Karpas-422 (cell line): Measurements from ENCODE around the gene OPA3. TPM values are rescaled to one million over a fixed set of nuclear protein-coding genes. Genes with fewer than 3 reads are reported as not detected.
"Not testable (repeated sequence)": the region's sequence is repeated elsewhere in the genome, so short reads cannot be mapped to it uniquely, and the experiment has no call there.

ENCODE experiments used
- DNase-seq: peaks from one replicate; pipeline ENCODE4 v3.0.0-alpha.2; 2015
- H2AFZ ChIP-seq: fragments of 200-600 bp; sonication (generic); 2 replicates; pipeline ENCODE4 v1.6.1; 2014; ENCODE audit warnings: antibody characterized with exemption, low read length, mixed read lengths
- H3K27ac ChIP-seq: fragments of 200-600 bp; sonication (generic); 2 replicates; pipeline ENCODE4 v1.5.1; 2014; ENCODE audit warnings: mild to moderate bottlenecking, low read length, moderate library complexity
- H3K27me3 ChIP-seq: fragments of 200-600 bp; sonication (generic); 2 replicates; pipeline ENCODE4 v1.6.1; 2014; ENCODE audit warnings: low read length, mixed read lengths
- H3K36me3 ChIP-seq: fragments of 200-600 bp; sonication (generic); 2 replicates; pipeline ENCODE4 v1.6.1; 2014; ENCODE audit warnings: low read length, mixed read lengths; ENCODE audit not compliant: insufficient read depth
- H3K4me1 ChIP-seq: fragments of 200-600 bp; sonication (generic); 2 replicates; pipeline ENCODE4 v1.6.1; 2014; ENCODE audit warnings: mild to moderate bottlenecking, low read length, mixed read lengths
- H3K4me2 ChIP-seq: fragments of 200-600 bp; sonication (generic); 2 replicates; pipeline ENCODE4 v1.6.1; 2014; ENCODE audit warnings: low read length, low read depth, mild to moderate bottlenecking; ENCODE audit not compliant: poor library complexity, severe bottlenecking
- H3K4me3 ChIP-seq: fragments of 200-600 bp; sonication (generic); 2 replicates; pipeline ENCODE4 v1.5.1; 2014; ENCODE audit warnings: mild to moderate bottlenecking, antibody characterized with exemption, low read length, mixed read lengths
- H3K79me2 ChIP-seq: fragments of 200-600 bp; sonication (generic); 2 replicates; pipeline ENCODE4 v1.6.1; 2014; ENCODE audit warnings: mild to moderate bottlenecking, low read length, mixed read lengths
- H3K9ac ChIP-seq: fragments of 200-600 bp; sonication (generic); 2 replicates; pipeline ENCODE4 v1.6.0; 2014; ENCODE audit warnings: low read length
- H3K9me2 ChIP-seq: fragments of 200-600 bp; sonication (generic), shearing (Covaris generic); replicated peaks from 2 replicates; pipeline ENCODE4 v1.6.0; 2014; ENCODE audit warnings: mild to moderate bottlenecking, low read length, moderate library complexity; ENCODE audit not compliant: insufficient read depth
- H3K9me3 ChIP-seq: fragments of 300-700, 200-600 bp; sonication (generic); 2 replicates; pipeline ENCODE4 v1.6.1; 2014; ENCODE audit warnings: low read length, mixed read lengths
- H4K20me1 ChIP-seq: fragments of 200-600 bp; sonication (generic); 2 replicates; pipeline ENCODE4 v1.6.1; 2014; ENCODE audit warnings: mild to moderate bottlenecking, antibody characterized with exemption, low read length, low read depth; ENCODE audit not compliant: insufficient read depth
- total RNA-seq: library from RNA; depleted of rRNA; stranded (reverse); fragments of >200 nt; shearing (Covaris generic); gene quantifications from 2 replicates; pipeline ENCODE4 v1.2.3, GENCODE V29; 2014; ENCODE audit warnings: low replicate concordance

OPA3 gene
- total RNA-seq, 1 experiment from 2014 or later = 4.7 TPM

DNA sequence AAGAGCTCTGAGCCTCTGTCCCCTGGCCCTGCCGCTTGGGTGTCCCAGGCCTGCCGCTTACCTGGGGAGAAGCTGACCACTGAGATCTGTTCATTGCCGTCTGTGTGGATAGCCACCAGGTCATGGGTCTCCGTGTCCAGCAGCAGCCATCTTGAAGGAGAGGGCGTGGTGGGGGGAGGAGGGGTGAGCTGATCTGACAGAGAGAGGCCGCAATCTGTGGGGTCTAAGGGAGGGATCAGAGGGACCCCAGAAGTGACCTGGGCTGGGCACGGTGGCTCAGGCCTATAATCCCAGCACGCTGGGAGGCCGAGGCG, 32.1 kb upstream of the OPA3 start:
- H3K4me3 ChIP-seq = no peak overlapping the region
- no peaks in the 10 kb centered on the region for H4K20me1 ChIP-seq
- no peaks in the 10 kb centered on the region for H3K9me3 ChIP-seq
- no peak for DNase-seq
- no peaks in the 10 kb centered on the region; the same call in 1 of the 2 replicates for H3K4me1 ChIP-seq
- no peaks in the 10 kb centered on the region for H3K79me2 ChIP-seq
- no peak overlapping the region for H2AFZ ChIP-seq
- no peak overlapping the region for H3K9ac ChIP-seq
- no peak overlapping the region for H3K27ac ChIP-seq
- peaks cover 30% of the 10 kb centered on the region for H3K36me3 ChIP-seq
- H3K4me2 ChIP-seq = no peak overlapping the region
- H3K9me2 ChIP-seq = no peaks in the 10 kb centered on the region
- H3K27me3 ChIP-seq = no peaks in the 10 kb centered on the region

DNA sequence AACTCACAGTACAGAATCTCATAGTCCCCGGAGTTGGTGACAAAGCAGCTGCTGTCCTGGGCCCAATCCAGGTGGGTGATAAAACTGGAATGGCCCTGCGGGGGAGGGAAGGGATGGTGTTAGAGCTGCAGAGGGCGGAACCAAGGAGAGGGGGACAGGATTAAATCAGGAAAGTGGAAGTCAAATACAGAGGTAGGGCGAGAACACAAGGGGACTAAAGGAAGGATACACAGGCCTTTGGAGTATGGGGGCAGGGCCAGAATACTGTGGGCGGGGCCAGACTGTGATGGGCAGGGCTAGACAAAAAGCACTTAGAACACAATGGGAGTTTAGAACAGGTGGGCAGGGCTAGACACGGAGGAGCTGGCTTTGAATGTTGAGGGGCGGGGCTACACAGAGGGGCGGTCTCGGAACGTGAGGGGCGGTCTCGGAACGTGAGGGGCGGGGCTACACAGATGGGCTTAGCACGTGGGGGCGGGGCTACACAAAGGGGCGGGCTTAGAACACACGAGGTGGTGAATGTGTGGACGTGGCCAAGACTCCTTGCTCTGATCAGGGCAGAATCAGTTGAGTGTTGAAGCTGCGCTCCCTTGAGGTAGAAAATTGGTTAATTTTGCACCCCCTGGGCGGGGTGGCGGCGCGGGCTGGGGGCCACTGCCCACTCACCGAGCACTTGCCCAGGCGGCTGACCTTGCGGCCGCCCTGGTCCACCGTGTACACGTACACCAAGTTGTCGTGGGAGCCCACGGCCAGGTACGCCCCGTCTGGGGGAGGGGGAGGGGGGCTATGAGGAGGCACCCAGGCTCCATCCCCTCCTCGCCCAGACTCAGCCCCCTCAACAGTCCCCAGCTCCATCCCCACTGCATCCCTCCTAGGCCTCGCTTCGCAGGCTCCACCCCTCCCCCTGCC, 31.4 kb upstream of the OPA3 start:
- H3K27ac ChIP-seq = no peak overlapping the region
- H3K9me3 ChIP-seq = no peaks in the 10 kb centered on the region
- no peaks in the 10 kb centered on the region for H3K27me3 ChIP-seq
- peak; percentile 98 for DNase-seq
- H3K9ac ChIP-seq = no peak overlapping the region
- no peaks in the 10 kb centered on the region for H3K9me2 ChIP-seq
- peaks cover 30% of the 10 kb centered on the region for H3K36me3 ChIP-seq
- H3K79me2 ChIP-seq = no peaks in the 10 kb centered on the region
- H3K4me1 ChIP-seq = no peaks in the 10 kb centered on the region; the same call in 1 of the 2 replicates
- no peak overlapping the region for H2AFZ ChIP-seq
- H4K20me1 ChIP-seq = no peaks in the 10 kb centered on the region
- H3K4me3 ChIP-seq = no peak overlapping the region
- H3K4me2 ChIP-seq = no peak overlapping the region

DNA sequence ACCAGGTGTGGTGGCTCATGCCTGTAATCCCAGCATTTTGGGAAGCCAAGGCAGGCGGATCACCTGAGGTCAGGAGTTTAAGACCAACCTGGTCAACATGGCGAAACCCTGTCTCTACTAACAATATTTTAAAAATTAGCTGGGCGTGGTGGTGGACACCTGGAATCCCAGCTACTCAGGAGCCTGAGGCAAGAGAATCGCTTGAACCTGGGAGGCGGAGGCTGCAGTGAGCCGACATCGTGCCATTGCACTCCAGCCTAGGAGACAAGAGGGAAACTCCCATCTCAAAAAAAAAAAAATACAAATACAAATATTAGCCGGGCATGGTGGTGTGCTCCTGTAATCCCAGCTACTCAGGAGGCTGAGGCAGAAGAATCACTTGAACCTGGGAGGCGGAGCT, 30.5 kb upstream of the OPA3 start:
- H3K9me3 ChIP-seq, H3K4me3 ChIP-seq, H3K27ac ChIP-seq, H4K20me1 ChIP-seq, DNase-seq, H3K79me2 ChIP-seq, H3K9ac ChIP-seq, H3K4me1 ChIP-seq, H3K27me3 ChIP-seq, H2AFZ ChIP-seq, H3K4me2 ChIP-seq, H3K9me2 ChIP-seq: not testable (repeated sequence)
- peaks cover 30% of the 10 kb centered on the region for H3K36me3 ChIP-seq

GRCh38 chr19:45613926-45614725, 29.5 kb upstream of the OPA3 start:
- Histone ChIP-seq H4K20me1 (no peaks in the 10 kb centered on the region), H3K9me3 (no peaks in the 10 kb centered on the region), H3K36me3 (peaks cover 30% of the 10 kb centered on the region), H3K27me3 (no peaks in the 10 kb centered on the region), H3K9me2 (no peaks in the 10 kb centered on the region), H3K4me1 (no peaks in the 10 kb centered on the region; the same call in 1 of the 2 replicates), H3K4me2 (no peak overlapping the region), H3K9ac (no peak overlapping the region), H2AFZ (no peak overlapping the region), H3K27ac (no peak overlapping the region), H3K79me2 (no peaks in the 10 kb centered on the region), H3K4me3 (no peak overlapping the region)
- no peak for DNase-seq

GRCh38 chr19:45608948-45609347, 24.3 kb upstream of the OPA3 start:
- Histone ChIP-seq H3K27ac (no peak overlapping the region), H3K4me1 (peaks cover 9% of the 10 kb centered on the region), H3K36me3 (peaks cover 11% of the 10 kb centered on the region), H4K20me1 (no peaks in the 10 kb centered on the region), H3K9me2 (no peaks in the 10 kb centered on the region), H3K4me2 (no peak overlapping the region), H3K79me2 (no peaks in the 10 kb centered on the region), H3K27me3 (no peaks in the 10 kb centered on the region), H2AFZ (no peak overlapping the region), H3K4me3 (no peak overlapping the region), H3K9ac (no peak overlapping the region), H3K9me3 (no peaks in the 10 kb centered on the region)
- DNase-seq = no peak

DNA sequence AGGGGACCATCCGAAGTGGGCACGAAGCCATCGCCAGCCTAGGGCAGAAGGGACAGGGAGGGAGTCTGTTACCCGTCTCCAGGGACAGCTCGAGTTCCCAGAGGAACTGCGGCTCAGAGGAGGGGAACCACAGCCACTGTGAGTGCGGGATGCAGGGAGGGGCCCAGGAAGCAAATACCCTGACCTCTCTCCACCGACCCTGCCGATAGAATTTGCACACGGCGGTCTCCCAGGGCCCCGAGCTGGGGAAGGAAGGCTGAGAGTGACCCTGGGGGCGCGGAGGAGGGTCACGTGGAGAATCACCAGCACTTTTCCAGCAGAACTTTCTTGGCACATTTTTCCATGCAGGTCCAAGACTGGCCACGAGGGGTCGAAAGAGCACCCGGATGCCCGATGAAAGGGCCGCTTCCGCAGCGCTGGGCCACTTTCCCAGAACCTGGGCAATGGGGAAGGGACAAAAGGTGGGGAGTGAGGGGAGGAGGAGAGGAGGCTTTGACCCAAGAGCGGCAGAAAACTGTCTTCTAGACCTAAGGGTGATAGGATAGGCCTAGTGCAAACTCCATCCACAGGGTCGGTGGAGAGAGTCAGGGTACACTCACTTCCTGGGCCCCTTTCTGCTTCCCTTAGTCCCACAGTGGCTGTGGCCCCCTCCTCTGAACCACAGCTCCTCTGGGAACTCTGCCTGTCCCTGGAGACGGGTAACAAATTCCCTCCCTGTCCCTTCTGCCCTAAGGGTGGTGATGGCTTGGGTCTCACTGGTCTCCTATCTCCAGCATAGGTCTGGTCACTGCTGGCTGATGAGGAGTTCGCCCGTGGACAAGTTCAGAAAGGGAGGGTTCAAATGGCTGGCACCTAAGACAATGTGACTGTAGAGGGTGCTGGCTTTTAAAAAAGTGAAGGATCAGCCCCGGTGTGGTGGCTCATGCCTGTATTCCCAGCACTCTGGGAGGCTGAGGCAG, 22.7 kb upstream of the OPA3 start:
- no peak overlapping the region for H3K4me3 ChIP-seq
- no peak for DNase-seq
- no peaks in the 10 kb centered on the region for H3K9me2 ChIP-seq
- 0 out of 2 replicates have a peak overlapping the region, but pooled peaks have one; percentile 7 for H2AFZ ChIP-seq
- H3K4me2 ChIP-seq = no peak overlapping the region
- no peaks in the 10 kb centered on the region for H3K9me3 ChIP-seq
- no peak overlapping the region for H3K9ac ChIP-seq
- no peaks in the 10 kb centered on the region for H3K27me3 ChIP-seq
- no peaks in the 10 kb centered on the region; the same call in 1 of the 2 replicates for H3K36me3 ChIP-seq
- no peaks in the 10 kb centered on the region for H3K79me2 ChIP-seq
- no peaks in the 10 kb centered on the region for H4K20me1 ChIP-seq
- no peak overlapping the region for H3K27ac ChIP-seq
- H3K4me1 ChIP-seq = peaks cover 9% of the 10 kb centered on the region

DNA sequence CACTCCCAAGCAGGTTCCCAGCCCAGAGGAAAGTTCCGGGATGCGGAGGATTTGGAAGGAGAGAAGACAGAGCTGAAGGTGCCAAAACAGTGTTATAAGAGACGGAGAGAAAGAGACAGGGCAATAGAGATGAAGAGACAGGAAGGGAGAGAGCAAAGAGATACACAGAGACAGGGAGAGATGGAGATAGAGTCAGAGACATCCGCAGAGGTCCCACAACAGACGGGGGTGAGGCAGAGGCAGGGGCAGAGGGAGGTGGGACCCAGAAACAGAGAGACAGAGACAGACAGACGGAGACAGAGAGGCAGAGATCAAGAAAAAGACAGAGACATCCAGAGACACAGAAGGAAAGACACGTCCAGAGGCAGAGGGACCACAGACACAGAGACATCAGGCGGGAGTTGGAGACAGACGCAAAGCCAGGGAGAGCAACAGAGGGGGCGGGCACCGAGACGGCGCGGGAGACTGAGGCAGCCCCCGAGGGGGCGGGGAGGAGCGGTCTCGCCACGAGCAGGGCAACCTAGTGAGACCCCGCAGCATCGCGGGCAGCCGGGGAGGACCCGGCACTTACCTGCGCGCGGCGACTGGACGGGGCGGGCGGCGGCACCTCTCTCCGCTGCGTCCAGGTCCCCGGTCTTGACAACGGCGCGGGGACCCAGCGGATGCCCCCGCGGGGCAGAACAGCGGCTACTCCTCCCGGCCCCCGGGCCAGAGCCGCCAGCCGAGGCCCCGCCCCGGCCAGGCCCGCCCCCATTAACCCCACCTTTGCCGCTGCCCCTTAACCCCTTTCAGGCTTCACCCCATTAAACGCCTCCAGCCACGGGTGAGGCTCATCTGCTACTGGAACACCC, 17.1 kb upstream of the OPA3 start, which contains the start of gene GPR4:
Gene GPR4, minus strand, starts transcription at position 689 of the 851 bp plus-strand sequence. CDS start 10,346 bp downstream, outside the sequence.
- H3K9me3 ChIP-seq = no peaks in the 10 kb centered on the region
- no peak for DNase-seq
- H3K4me1 ChIP-seq = peaks cover 24% of the 10 kb centered on the region
- H2AFZ ChIP-seq = no peak within 1 kb of the TSS
- H3K9ac ChIP-seq = no peak within 1 kb of the TSS
- H3K27me3 ChIP-seq = no peaks in the 10 kb centered on the region
- H4K20me1 ChIP-seq = no peaks in the 10 kb centered on the region
- H3K27ac ChIP-seq = no peak within 1 kb of the TSS
- H3K79me2 ChIP-seq = no peaks in the 10 kb centered on the region
- no peaks in the 10 kb centered on the region for H3K36me3 ChIP-seq
- H3K9me2 ChIP-seq = no peaks in the 10 kb centered on the region
- H3K4me3 ChIP-seq = no peak within 1 kb of the TSS
- H3K4me2 ChIP-seq = no peak within 1 kb of the TSS
